SK-N-SH (cell line): ENCODE data around the gene EME2. TPM values are rescaled to one million over a fixed set of nuclear protein-coding genes. Genes with fewer than 3 reads are reported as not detected.

Experiments
- CTCF ChIA-PET: fragments of 300-600, 350-600 bp; formaldehyde crosslinking; extraction: SDS; loops from one replicate; lab custom pipeline; 2021; lab: Yijun Ruan, JAX
- POLR2A ChIA-PET: fragments of 350-600 bp; sonication (Branson Sonifier 250); formaldehyde crosslinking; extraction: SDS; loops from one replicate; lab custom pipeline; 2020; ENCODE audit warnings: antibody characterized with exemption, inconsistent platforms; lab: Yijun Ruan, JAX
- DNase-seq: peaks from one replicate; pipeline ENCODE4 v3.0.0; 2012
- H2AFZ ChIP-seq: fragments of 200-600 bp; sonication (generic); 2 replicates; pipeline ENCODE4 v1.8.1; 2016; ENCODE audit warnings: antibody characterized with exemption, mild to moderate bottlenecking, low read depth
- H3F3A ChIP-seq: fragments of 200-600 bp; sonication (generic); replicated peaks from 2 replicates; pipeline ENCODE3; 2016; ENCODE audit warnings: antibody characterized with exemption, mild to moderate bottlenecking; ENCODE audit not compliant: insufficient read depth
- H3K27ac ChIP-seq, 2 experiments: fragments of 200-500 bp in 1 of 2; fragments of 200-600 bp in 1 of 2; sonication (Bioruptor generic) in 1 of 2; sonication (generic), shearing (Covaris generic) in 1 of 2; 2 replicates each; pipeline versions ENCODE4 v1.5.1 to v1.6.1; 2014 to 2016; ENCODE audit warnings: low read depth in 2 of 2, inconsistent platforms in 1 of 2, low read length in 1 of 2, mild to moderate bottlenecking in 1 of 2, mixed read lengths in 1 of 2
- H3K27me3 ChIP-seq: fragments of 200-600 bp; sonication (generic), shearing (Covaris generic); 2 replicates; pipeline ENCODE4 v1.6.1; 2016; ENCODE audit warnings: mixed run types; ENCODE audit not compliant: insufficient read depth
- H3K36me3 ChIP-seq, 2 experiments: fragments of 200-500 bp in 1 of 2; fragments of 200-600 bp in 1 of 2; sonication (Bioruptor generic) in 1 of 2; sonication (generic) in 1 of 2; replicated peaks in 1 of 2; 2 replicates each; pipeline versions ENCODE3 to v1.5.1; 2014 to 2016; ENCODE audit warnings: low read length in 1 of 2, mild to moderate bottlenecking in 1 of 2; ENCODE audit not compliant: insufficient read depth in 2 of 2, control insufficient read depth in 1 of 2
- H3K4me1 ChIP-seq, 2 experiments: fragments of 200-500 bp in 1 of 2; fragments of 200-600 bp in 1 of 2; sonication (Bioruptor generic) in 1 of 2; sonication (generic), shearing (Covaris generic) in 1 of 2; 2 replicates each; pipeline versions ENCODE4 v1.5.1 to v1.6.1; 2014 to 2016; ENCODE audit warnings: low read depth in 1 of 2, low read length in 1 of 2, mixed run types in 1 of 2; ENCODE audit not compliant: insufficient read depth in 2 of 2, control insufficient read depth in 1 of 2
- H3K4me2 ChIP-seq: fragments of 200-600 bp; sonication (generic), shearing (Covaris generic); 2 replicates; pipeline ENCODE4 v1.6.1; 2017; ENCODE audit warnings: mixed run types
- H3K4me3 ChIP-seq, 2 experiments: fragments of 200-500 bp in 1 of 2; fragments of 200-600 bp in 1 of 2; sonication (Bioruptor generic) in 1 of 2; sonication (generic), shearing (Covaris generic) in 1 of 2; 2 replicates each; pipeline versions ENCODE4 v1.5.1 to v1.8.1; 2014 to 2016; ENCODE audit warnings: low read depth in 2 of 2, inconsistent platforms in 1 of 2, low read length in 1 of 2, mild to moderate bottlenecking in 1 of 2, mixed read lengths in 1 of 2, moderate library complexity in 1 of 2
- H3K79me2 ChIP-seq: fragments of 200-600 bp; sonication (generic); 2 replicates; pipeline ENCODE4 v1.8.1; 2017; ENCODE audit warnings: mild to moderate bottlenecking; ENCODE audit not compliant: insufficient read depth
- H3K9ac ChIP-seq: fragments of 200-600 bp; sonication (generic); 2 replicates; pipeline ENCODE4 v1.6.1; 2017; ENCODE audit warnings: mixed run types
- H3K9me2 ChIP-seq: fragments of 200-600 bp; sonication (generic); 2 replicates; pipeline ENCODE4 v1.6.1; 2017; ENCODE audit warnings: mixed run types
- H3K9me3 ChIP-seq: fragments of 200-600 bp; sonication (generic); 2 replicates; pipeline ENCODE4 v1.6.1; 2017; ENCODE audit warnings: mixed run types, mild to moderate bottlenecking, moderate library complexity
- H4K20me1 ChIP-seq: fragments of 200-600 bp; sonication (generic); 2 replicates; pipeline ENCODE4 v1.6.1; 2017; ENCODE audit warnings: mild to moderate bottlenecking, mixed run types; ENCODE audit not compliant: insufficient read depth
- CHD2 ChIP-seq: fragments of 150-350 bp; IDR thresholded peaks from 2 replicates; pipeline ENCODE4 v1.6.1; 2018; ENCODE audit warnings: low read length; ENCODE audit not compliant: partially characterized antibody
- ELF1 ChIP-seq: IDR thresholded peaks from 2 replicates; pipeline ENCODE4 v1.4.0; 2012
- EZH2phosphoT487 ChIP-seq: fragments of 200-600 bp; sonication (generic); IDR thresholded peaks from 2 replicates; pipeline ENCODE4 v1.6.1; 2017; ENCODE audit warnings: low read depth, mixed run types, mild to moderate bottlenecking, antibody characterized with exemption, moderate library complexity, borderline replicate concordance
- FOXM1 ChIP-seq: IDR thresholded peaks from 2 replicates; pipeline ENCODE4 v1.4.0; 2012; ENCODE audit warnings: low read depth, mild to moderate bottlenecking
- JUND ChIP-seq: IDR thresholded peaks from 2 replicates; pipeline ENCODE4 v1.4.0; 2012
- MEF2A ChIP-seq: IDR thresholded peaks from 2 replicates; pipeline ENCODE4 v1.4.0; 2012; ENCODE audit warnings: low read depth, borderline replicate concordance
- MXI1 ChIP-seq: IDR thresholded peaks from 2 replicates; pipeline ENCODE4 v1.6.1; 2012; ENCODE audit warnings: mild to moderate bottlenecking, low read depth, low read length, improper control_type of control experiment
- RAD21 ChIP-seq: IDR thresholded peaks from 2 replicates; pipeline ENCODE4 v1.6.1; 2012; ENCODE audit warnings: mild to moderate bottlenecking, low read length
- RCOR1 ChIP-seq: fragments of 150-350 bp; IDR thresholded peaks from 2 replicates; pipeline ENCODE4 v1.6.1; 2017; ENCODE audit warnings: antibody characterized with exemption, low read length
- RFX5 ChIP-seq: IDR thresholded peaks from 2 replicates; pipeline ENCODE4 v1.6.1; 2012; ENCODE audit warnings: mild to moderate bottlenecking, improper control_type of control experiment, low read length
- SMC3 ChIP-seq: IDR thresholded peaks from 2 replicates; pipeline ENCODE4 v1.6.1; 2012; ENCODE audit warnings: low read depth, low read length, improper control_type of control experiment
- TAF1 ChIP-seq: IDR thresholded peaks from 2 replicates; pipeline ENCODE4 v1.6.1; 2012; ENCODE audit warnings: low read depth, mild to moderate bottlenecking, low read length, moderate library complexity, borderline replicate concordance
- WGBS: methylation state at CpG from one replicate; pipeline ENCODE4 v1.1.6; 2017; ENCODE audit warnings: low lambda C conversion rate; 5-methylcytosine and 5-hydroxymethylcytosine counted together
- polyA plus RNA-seq, 3 experiments: library from polyadenylated mRNA; depleted of rRNA; stranded (reverse); fragments of >200 nt; gene quantifications; 2 replicates each; pipeline ENCODE4 v1.2.3, GENCODE V29; 2012

Gene EME2
- polyA plus RNA-seq, 1 of the 3 experiments (the other 2 are of a cell fraction): 10.1 TPM

DNA sequence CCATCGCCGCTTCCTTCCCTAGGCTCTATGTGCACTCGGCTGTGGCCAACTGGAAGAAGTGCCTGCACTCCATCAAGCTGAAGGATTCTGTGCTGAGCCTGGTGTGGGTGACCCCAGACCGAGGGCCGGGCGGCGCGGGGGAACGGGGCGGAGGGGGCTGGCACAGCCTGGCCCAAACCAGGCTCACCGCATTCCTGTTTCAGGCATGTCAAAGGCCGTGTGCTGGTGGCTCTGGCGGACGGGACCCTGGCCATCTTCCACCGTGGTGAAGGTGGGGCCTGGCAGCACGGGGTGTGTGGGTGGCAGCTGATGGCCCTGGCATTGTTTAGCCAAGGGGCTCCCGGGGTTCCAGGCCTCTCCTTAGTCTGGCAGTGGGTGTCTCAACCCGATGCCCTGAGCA, 5.9 kb upstream of the EME2 start:
- ChIA-PET CTCF (no interaction called here), POLR2A (no interaction called here)
- H3K27ac ChIP-seq: no peak overlapping the region
- no peak overlapping the region for H3K9ac ChIP-seq
- no peak overlapping the region for H2AFZ ChIP-seq
- no peaks in the 10 kb centered on the region for H3K9me3 ChIP-seq
- H3K27me3 ChIP-seq: no peaks in the 10 kb centered on the region
- 87% methylated on average over 7 of the region's 18 CpGs for WGBS
- DNase-seq: no peak
- peaks cover 6 to 71% of the 10 kb centered on the region in 2 experiments for H3K36me3 ChIP-seq
- peaks cover 5% of the 10 kb centered on the region for H3F3A ChIP-seq
- 0 out of 2 replicates have a peak, but pooled peaks cover 5% of the 10 kb centered on the region for H4K20me1 ChIP-seq
- no peaks in the 10 kb centered on the region for H3K9me2 ChIP-seq
- no peak for TF ChIP-seq RFX5
- no peak for TF ChIP-seq RCOR1
- no peak overlapping the region for H3K4me3 ChIP-seq
- H3K4me2 ChIP-seq: no peak overlapping the region
- H3K4me1 ChIP-seq: peaks cover 0 to 12% of the 10 kb centered on the region in 2 experiments; a peak in 1 of 4 replicates
- H3K79me2 ChIP-seq: no peaks in the 10 kb centered on the region

DNA sequence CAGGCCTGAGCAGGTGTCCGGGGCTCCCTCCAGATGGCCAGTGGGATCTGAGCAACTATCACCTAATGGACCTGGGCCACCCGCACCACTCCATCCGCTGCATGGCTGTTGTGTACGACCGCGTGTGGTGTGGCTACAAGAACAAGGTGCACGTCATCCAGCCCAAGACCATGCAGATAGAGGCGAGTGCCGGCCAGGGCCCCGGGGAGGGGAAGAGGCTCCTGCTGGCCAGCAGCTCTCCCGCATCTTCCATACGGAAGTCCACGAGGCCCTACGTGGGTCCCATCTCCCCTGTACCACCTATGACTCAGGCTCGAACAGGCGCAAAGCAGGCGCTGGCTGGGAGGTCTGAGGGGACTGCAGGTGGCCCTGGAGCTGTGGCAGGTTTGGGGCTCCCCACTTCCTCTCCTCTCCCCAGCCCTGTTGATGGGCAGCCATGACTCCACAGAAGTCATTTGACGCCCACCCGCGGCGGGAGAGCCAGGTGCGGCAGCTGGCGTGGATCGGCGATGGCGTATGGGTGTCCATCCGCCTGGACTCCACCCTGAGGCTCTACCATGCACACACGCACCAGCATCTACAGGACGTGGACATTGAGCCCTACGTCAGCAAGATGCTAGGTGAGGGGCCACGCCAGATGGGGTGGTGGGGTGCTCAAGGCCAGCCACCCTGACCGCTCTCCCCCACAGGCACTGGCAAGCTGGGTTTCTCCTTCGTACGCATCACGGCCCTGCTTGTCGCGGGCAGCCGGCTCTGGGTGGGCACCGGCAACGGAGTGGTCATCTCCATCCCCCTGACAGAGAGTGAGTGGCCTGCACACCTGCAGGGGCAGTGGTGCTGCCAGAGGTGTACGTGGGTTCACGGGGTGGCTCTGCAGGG, 5.3 kb upstream of the EME2 start:
- POLR2A ChIA-PET: no interaction called here
- Histone ChIP-seq H3K4me2 (no peak overlapping the region), H4K20me1 (0 out of 2 replicates have a peak, but pooled peaks cover 5% of the 10 kb centered on the region), H3K36me3 (peaks cover 6 to 65% of the 10 kb centered on the region in 2 experiments), H2AFZ (no peak overlapping the region), H3K79me2 (peaks cover 5% of the 10 kb centered on the region; the same call in 1 of the 2 replicates), H3K27ac (no peak overlapping the region), H3F3A (peaks cover 9% of the 10 kb centered on the region), H3K9me3 (no peaks in the 10 kb centered on the region), H3K4me1 (peaks cover 0 to 19% of the 10 kb centered on the region in 2 experiments; a peak in 1 of 4 replicates), H3K9me2 (no peaks in the 10 kb centered on the region), H3K27me3 (no peaks in the 10 kb centered on the region), H3K9ac (no peak overlapping the region), H3K4me3 (no peak overlapping the region)
- TF ChIP-seq RCOR1: no peak
- no peak for TF ChIP-seq TAF1
- no peak for TF ChIP-seq ELF1
- no peak for TF ChIP-seq CHD2
- TF ChIP-seq FOXM1: no peak
- TF ChIP-seq SMC3: no peak
- TF ChIP-seq RAD21: no peak
- no peak for TF ChIP-seq MXI1
- TF ChIP-seq EZH2phosphoT487: no peak
- TF ChIP-seq RFX5: no peak
- no peak for TF ChIP-seq MEF2A
- no peak for TF ChIP-seq JUND
- no peak for DNase-seq
- WGBS: 95% methylated on average over 24 of the region's 42 CpGs
- CTCF ChIA-PET: interaction anchor here (0.6 to 1.1 kb wide), 2 partner anchors 13 to 220 kb away, joined by 3 read pairs; no protein-coding TSS in a partner anchor
